HEK293 (cell line): ENCODE measurements around the gene IDH3A.

Experiments
- CTCF ChIA-PET: fragments of 350-600 bp; formaldehyde crosslinking; extraction: SDS; loops from one replicate; lab custom pipeline; 2021; ENCODE audit warnings: antibody characterized with exemption; lab: Yijun Ruan, JAX
- POLR2A ChIA-PET: fragments of 300-600 bp; formaldehyde crosslinking; extraction: SDS; loops from one replicate; lab custom pipeline; 2020; ENCODE audit warnings: antibody characterized with exemption, inconsistent platforms; lab: Yijun Ruan, JAX
- H3K27ac ChIP-seq: fragments of 200-500 bp; sonication (Bioruptor generic); 2 replicates; pipeline ENCODE4 v1.5.1; 2014; ENCODE audit warnings: low read depth, low read length, control low read depth, inconsistent platforms; ENCODE audit errors: extremely low read depth
- H3K36me3 ChIP-seq, 2 experiments: fragments of 200-500 bp in 1 of 2; sonication (Bioruptor generic) in 1 of 2; 1 replicate in 1 of 2; 2 replicates in 1 of 2; pipeline ENCODE4 v1.5.1; 2014 to 2017; ENCODE audit warnings: inconsistent platforms in 2 of 2, low read length in 2 of 2; ENCODE audit not compliant: control insufficient read depth in 2 of 2, insufficient read depth in 1 of 2
- H3K4me1 ChIP-seq: fragments of 200-500 bp; sonication (Bioruptor generic); 2 replicates; pipeline ENCODE4 v1.5.1; 2014; ENCODE audit warnings: mild to moderate bottlenecking, low read length, inconsistent platforms; ENCODE audit not compliant: control insufficient read depth, insufficient read depth
- H3K4me3 ChIP-seq: 2 replicates; pipeline ENCODE4 v1.5.1; 2011; ENCODE audit warnings: low read depth, mild to moderate bottlenecking, control low read depth, low read length, moderate library complexity
- H3K9me3 ChIP-seq: fragments of 200-500 bp; sonication (Bioruptor generic); 2 replicates; pipeline ENCODE4 v1.5.1; 2014; ENCODE audit warnings: low read depth, low read length, inconsistent platforms; ENCODE audit not compliant: control insufficient read depth, insufficient read depth
- BCL11B ChIP-seq: fragments of 450-650 bp; formaldehyde crosslinking; IDR thresholded peaks from 2 replicates; pipeline ENCODE4 v1.5.1; 2016; ENCODE audit warnings: low read depth, missing biosample characterization, missing genetic modification characterization
- FEZF1 ChIP-seq: fragments of 450-650 bp; formaldehyde crosslinking; IDR thresholded peaks from 2 replicates; pipeline ENCODE4 v1.5.1; 2016; ENCODE audit warnings: missing biosample characterization, missing genetic modification characterization
- GLIS2 ChIP-seq: fragments of 450-650 bp; formaldehyde crosslinking; IDR thresholded peaks from 2 replicates; pipeline ENCODE4 v1.5.1; 2016; ENCODE audit warnings: missing biosample characterization, missing genetic modification characterization
- KLF16 ChIP-seq: fragments of 450-650 bp; formaldehyde crosslinking; IDR thresholded peaks from 2 replicates; pipeline ENCODE4 v1.5.1; 2017; ENCODE audit warnings: missing biosample characterization, missing genetic modification characterization
- RBAK ChIP-seq: fragments of 450-650 bp; formaldehyde crosslinking; IDR thresholded peaks from 2 replicates; pipeline ENCODE4 v1.5.1; 2016; ENCODE audit warnings: missing biosample characterization, missing genetic modification characterization
- TCF7L2 ChIP-seq: IDR thresholded peaks from 2 replicates; pipeline ENCODE4 v1.6.1; 2011; ENCODE audit warnings: low read depth, mild to moderate bottlenecking, inconsistent platforms, low read length, moderate library complexity, borderline replicate concordance
- TRIM28 ChIP-seq: IDR thresholded peaks from 2 replicates; pipeline ENCODE4 v1.6.1; 2011; ENCODE audit warnings: low read length, control low read depth, borderline replicate concordance
- ZBTB8A ChIP-seq: fragments of 450-650 bp; formaldehyde crosslinking; IDR thresholded peaks from 2 replicates; pipeline ENCODE4 v1.5.1; 2016; ENCODE audit warnings: missing biosample characterization, missing genetic modification characterization
- ZNF121 ChIP-seq: fragments of 450-650 bp; formaldehyde crosslinking; IDR thresholded peaks from 2 replicates; pipeline ENCODE4 v1.5.1; 2016; ENCODE audit warnings: missing biosample characterization, missing genetic modification characterization
- ZNF211 ChIP-seq: fragments of 450-650 bp; formaldehyde crosslinking; IDR thresholded peaks from 2 replicates; pipeline ENCODE4 v1.5.1; 2016; ENCODE audit warnings: low read depth, missing biosample characterization, missing genetic modification characterization
- ZNF221 ChIP-seq: fragments of 450-650 bp; formaldehyde crosslinking; IDR thresholded peaks from 2 replicates; pipeline ENCODE4 v1.5.1; 2017; ENCODE audit warnings: missing biosample characterization, missing genetic modification characterization, borderline replicate concordance
- ZNF24 ChIP-seq: fragments of 450-650 bp; formaldehyde crosslinking; IDR thresholded peaks from 2 replicates; pipeline ENCODE4 v1.5.1; 2016; ENCODE audit warnings: missing biosample characterization, missing genetic modification characterization
- ZNF302 ChIP-seq: fragments of 450-650 bp; formaldehyde crosslinking; IDR thresholded peaks from 2 replicates; pipeline ENCODE4 v1.5.1; 2016; ENCODE audit warnings: missing biosample characterization, missing genetic modification characterization, low read depth
- ZNF324 ChIP-seq: fragments of 450-650 bp; formaldehyde crosslinking; IDR thresholded peaks from 2 replicates; pipeline ENCODE4 v1.5.1; 2016; ENCODE audit warnings: missing biosample characterization, missing genetic modification characterization
- ZNF48 ChIP-seq: fragments of 450-650 bp; formaldehyde crosslinking; IDR thresholded peaks from 2 replicates; pipeline ENCODE4 v1.5.1; 2016; ENCODE audit warnings: missing biosample characterization, missing genetic modification characterization
- ZNF514 ChIP-seq: fragments of 450-650 bp; formaldehyde crosslinking; IDR thresholded peaks from 2 replicates; pipeline ENCODE4 v1.5.1; 2016; ENCODE audit warnings: missing biosample characterization, missing genetic modification characterization
- ZNF571 ChIP-seq: fragments of 450-650 bp; formaldehyde crosslinking; IDR thresholded peaks from 2 replicates; pipeline ENCODE4 v1.5.0; 2017; ENCODE audit warnings: missing biosample characterization, missing genetic modification characterization
- ZNF701 ChIP-seq: fragments of 450-650 bp; formaldehyde crosslinking; IDR thresholded peaks from 2 replicates; pipeline ENCODE4 v1.5.1; 2016; ENCODE audit warnings: missing biosample characterization, missing genetic modification characterization
- ZNF768 ChIP-seq: fragments of 450-650 bp; formaldehyde crosslinking; IDR thresholded peaks from 2 replicates; pipeline ENCODE4 v1.5.1; 2018; ENCODE audit warnings: missing biosample characterization, mild to moderate bottlenecking, missing genetic modification characterization
- ZNF777 ChIP-seq: fragments of 450-650 bp; formaldehyde crosslinking; IDR thresholded peaks from 2 replicates; pipeline ENCODE4 v1.5.1; 2017; ENCODE audit warnings: missing biosample characterization, missing genetic modification characterization, borderline replicate concordance
- ZNF843 ChIP-seq: fragments of 450-650 bp; formaldehyde crosslinking; IDR thresholded peaks from 2 replicates; pipeline ENCODE4 v1.5.1; 2016; ENCODE audit warnings: missing biosample characterization, missing genetic modification characterization
- TF ChIP-seq, protein P1 (sequence below): fragments of 450-650 bp; formaldehyde crosslinking; IDR thresholded peaks from 2 replicates; pipeline ENCODE4 v1.5.1; 2016; ENCODE audit warnings: missing biosample characterization, missing genetic modification characterization, borderline replicate concordance

The IDH3A gene

DNA sequence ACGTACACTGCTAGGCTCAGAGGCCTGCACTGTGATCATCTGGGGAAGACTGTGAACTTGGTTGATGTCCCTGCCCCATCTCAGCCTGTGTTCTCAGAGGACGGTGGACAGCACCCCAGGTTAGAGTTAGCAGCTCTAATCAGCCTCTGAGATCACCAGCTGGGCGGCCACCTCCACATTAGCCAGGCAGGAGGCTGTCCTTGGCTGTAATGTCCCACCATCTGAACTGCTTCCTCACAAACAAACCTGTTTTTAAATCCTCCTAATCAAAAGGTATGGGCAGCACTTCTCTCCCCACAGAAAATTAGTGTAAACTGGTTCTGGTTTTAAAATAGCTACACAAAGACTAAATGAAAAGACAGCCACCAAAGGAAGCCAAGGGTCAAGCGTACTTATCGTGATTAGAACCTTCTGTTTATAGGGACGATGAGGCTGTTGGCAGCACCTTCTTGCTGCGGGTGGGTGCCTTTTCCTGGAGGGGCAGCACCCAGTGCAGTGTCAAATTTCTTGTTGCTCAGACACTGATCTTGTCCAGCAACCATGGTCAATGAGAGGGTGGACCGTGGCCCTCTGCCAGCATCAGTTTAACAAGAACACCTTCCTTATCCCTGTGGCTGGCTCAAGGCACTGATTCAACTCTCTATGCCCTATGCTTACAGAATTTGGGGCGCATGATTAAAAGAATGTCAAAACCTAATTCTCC is 60.6 kb downstream of the IDH3A start:
- Histone ChIP-seq H3K4me3 (no peak overlapping the region), H3K9me3 (no peaks in the 10 kb centered on the region), H3K4me1 (peaks cover 12% of the 10 kb centered on the region), H3K27ac (no peak overlapping the region), H3K36me3 (no peaks in the 10 kb centered on the region)
- ChIA-PET CTCF (interaction anchor here (0.7 to 8.1 kb wide), 2 partner anchors 31 to 42 kb away, joined by 3 to 56 read pairs; no protein-coding TSS in a partner anchor), POLR2A (no interaction called here)
- TF ChIP-seq ZNF768 (tag by site-specific recombination) (no peak), ZNF24 (no peak), ZNF211 (tag by site-specific recombination) (no peak), FEZF1 (tag by site-specific recombination) (no peak), ZNF843 (tag by site-specific recombination) (no peak), KLF16 (tag by site-specific recombination) (no peak), TCF7L2 (no peak), GLIS2 (tag by site-specific recombination) (no peak), ZNF324 (tag by site-specific recombination) (no peak), ZNF571 (tag by site-specific recombination) (no peak), ZBTB8A (tag by site-specific recombination) (no peak), ZNF777 (tag by site-specific recombination) (no peak), RBAK (tag by site-specific recombination) (no peak), TRIM28 (no peak), ZNF48 (tag by site-specific recombination) (no peak)
- TF ChIP-seq, protein P1, sequence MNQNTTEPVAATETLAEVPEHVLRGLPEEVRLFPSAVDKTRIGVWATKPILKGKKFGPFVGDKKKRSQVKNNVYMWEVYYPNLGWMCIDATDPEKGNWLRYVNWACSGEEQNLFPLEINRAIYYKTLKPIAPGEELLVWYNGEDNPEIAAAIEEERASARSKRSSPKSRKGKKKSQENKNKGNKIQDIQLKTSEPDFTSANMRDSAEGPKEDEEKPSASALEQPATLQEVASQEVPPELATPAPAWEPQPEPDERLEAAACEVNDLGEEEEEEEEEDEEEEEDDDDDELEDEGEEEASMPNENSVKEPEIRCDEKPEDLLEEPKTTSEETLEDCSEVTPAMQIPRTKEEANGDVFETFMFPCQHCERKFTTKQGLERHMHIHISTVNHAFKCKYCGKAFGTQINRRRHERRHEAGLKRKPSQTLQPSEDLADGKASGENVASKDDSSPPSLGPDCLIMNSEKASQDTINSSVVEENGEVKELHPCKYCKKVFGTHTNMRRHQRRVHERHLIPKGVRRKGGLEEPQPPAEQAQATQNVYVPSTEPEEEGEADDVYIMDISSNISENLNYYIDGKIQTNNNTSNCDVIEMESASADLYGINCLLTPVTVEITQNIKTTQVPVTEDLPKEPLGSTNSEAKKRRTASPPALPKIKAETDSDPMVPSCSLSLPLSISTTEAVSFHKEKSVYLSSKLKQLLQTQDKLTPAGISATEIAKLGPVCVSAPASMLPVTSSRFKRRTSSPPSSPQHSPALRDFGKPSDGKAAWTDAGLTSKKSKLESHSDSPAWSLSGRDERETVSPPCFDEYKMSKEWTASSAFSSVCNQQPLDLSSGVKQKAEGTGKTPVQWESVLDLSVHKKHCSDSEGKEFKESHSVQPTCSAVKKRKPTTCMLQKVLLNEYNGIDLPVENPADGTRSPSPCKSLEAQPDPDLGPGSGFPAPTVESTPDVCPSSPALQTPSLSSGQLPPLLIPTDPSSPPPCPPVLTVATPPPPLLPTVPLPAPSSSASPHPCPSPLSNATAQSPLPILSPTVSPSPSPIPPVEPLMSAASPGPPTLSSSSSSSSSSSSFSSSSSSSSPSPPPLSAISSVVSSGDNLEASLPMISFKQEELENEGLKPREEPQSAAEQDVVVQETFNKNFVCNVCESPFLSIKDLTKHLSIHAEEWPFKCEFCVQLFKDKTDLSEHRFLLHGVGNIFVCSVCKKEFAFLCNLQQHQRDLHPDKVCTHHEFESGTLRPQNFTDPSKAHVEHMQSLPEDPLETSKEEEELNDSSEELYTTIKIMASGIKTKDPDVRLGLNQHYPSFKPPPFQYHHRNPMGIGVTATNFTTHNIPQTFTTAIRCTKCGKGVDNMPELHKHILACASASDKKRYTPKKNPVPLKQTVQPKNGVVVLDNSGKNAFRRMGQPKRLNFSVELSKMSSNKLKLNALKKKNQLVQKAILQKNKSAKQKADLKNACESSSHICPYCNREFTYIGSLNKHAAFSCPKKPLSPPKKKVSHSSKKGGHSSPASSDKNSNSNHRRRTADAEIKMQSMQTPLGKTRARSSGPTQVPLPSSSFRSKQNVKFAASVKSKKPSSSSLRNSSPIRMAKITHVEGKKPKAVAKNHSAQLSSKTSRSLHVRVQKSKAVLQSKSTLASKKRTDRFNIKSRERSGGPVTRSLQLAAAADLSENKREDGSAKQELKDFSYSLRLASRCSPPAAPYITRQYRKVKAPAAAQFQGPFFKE (tag by site-specific recombination), result no peak

DNA sequence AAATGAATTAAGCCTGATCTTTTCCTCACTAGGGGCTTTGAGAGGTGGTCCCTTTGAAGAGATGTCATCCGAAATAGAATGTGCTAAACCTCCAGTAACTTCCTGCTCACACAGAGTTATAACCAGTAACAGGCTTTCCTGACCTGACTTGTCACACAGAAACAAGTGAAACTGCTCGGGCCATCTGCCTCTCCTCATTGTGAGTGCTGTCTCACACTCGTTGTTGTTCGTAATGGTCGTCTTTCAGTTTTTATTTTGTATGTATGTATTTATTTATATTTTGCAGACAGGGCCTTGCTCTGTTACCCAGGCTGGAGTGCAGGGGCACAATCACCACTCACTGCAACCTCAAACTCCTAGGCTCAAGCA is 61.2 kb downstream of the IDH3A start:
- ChIA-PET CTCF (interaction anchor here (1.0 to 8.1 kb wide), 4 partner anchors 30 to 102 kb away, joined by 3 to 56 read pairs (median 5); no protein-coding TSS in a partner anchor), POLR2A (no interaction called here)
- Histone ChIP-seq H3K36me3 (no peaks in the 10 kb centered on the region), H3K27ac (no peak overlapping the region), H3K9me3 (no peaks in the 10 kb centered on the region), H3K4me1 (peaks cover 12% of the 10 kb centered on the region), H3K4me3 (no peak overlapping the region)
- TF ChIP-seq TRIM28 (no peak), ZNF221 (tag by site-specific recombination) (no peak), ZNF121 (no peak), ZNF514 (no peak), BCL11B (no peak), ZNF302 (tag by site-specific recombination) (no peak), ZNF701 (no peak)
